Heart left ventricle (tissue), 16 donors: ENCODE measurements around the gene SLC17A8. TPM values are rescaled to one million over a fixed set of nuclear protein-coding genes. Genes with fewer than 3 reads are reported as not detected.
"Not testable (repeated sequence)": the region's sequence is repeated elsewhere in the genome, so short reads cannot be mapped to it uniquely, and the experiment has no call there.

Experiments used
- ATAC-seq, 4 donors: fragments of 200-7000 bp; cut with Tn5 transposase; one replicate each; pipeline ENCODE4 v1.9.1; 2020 to 2022; ENCODE audit warnings: moderate library complexity in 4 of 4, mild to moderate bottlenecking in 3 of 4, moderate number of reproducible peaks in 1 of 4
- DNase-seq, 5 donors: peaks; one replicate each; pipeline ENCODE4 v3.0.0-alpha.2; 2020
- H3K27ac ChIP-seq, 12 donors: fragments of 200-600 bp; sonication (generic) in 4 of 12; one replicate each; pipeline versions ENCODE4 v1.5.0 to v1.8.0; 2016 to 2022; ENCODE audit warnings: mild to moderate bottlenecking in 2 of 12
- H3K27me3 ChIP-seq, 9 donors: fragments of 200-600 bp; sonication (generic) in 2 of 9; one replicate each; pipeline versions ENCODE4 v1.5.1 to v1.8.0; 2016 to 2022; ENCODE audit warnings: mild to moderate bottlenecking in 3 of 9
- H3K36me3 ChIP-seq, 9 donors: fragments of 200-600 bp; sonication (generic) in 2 of 9; one replicate each; pipeline versions ENCODE4 v1.5.0 to v1.8.0; 2018 to 2022; ENCODE audit warnings: mild to moderate bottlenecking in 2 of 9
- H3K4me1 ChIP-seq, 12 donors: fragments of 200-600 bp; sonication (generic) in 4 of 12; one replicate each; pipeline versions ENCODE4 v1.5.0 to v1.8.0; 2016 to 2022; ENCODE audit warnings: mild to moderate bottlenecking in 3 of 12
- H3K4me3 ChIP-seq, 12 donors: fragments of 200-600 bp; sonication (generic) in 4 of 12; one replicate each; pipeline versions ENCODE4 v1.5.0 to v1.8.0; 2017 to 2022; ENCODE audit warnings: mild to moderate bottlenecking in 9 of 12, moderate library complexity in 4 of 12
- H3K9me3 ChIP-seq, 12 donors: fragments of 200-600 bp; sonication (generic) in 4 of 12; one replicate each; pipeline versions ENCODE4 v1.5.0 to v1.8.0; 2016 to 2022; ENCODE audit warnings: mild to moderate bottlenecking in 1 of 12
- POLR2A ChIP-seq, 2 donors: fragments of 450-650 bp; IDR thresholded peaks; one replicate each; pipeline ENCODE4 v1.6.1; 2017; ENCODE audit warnings: antibody characterized with exemption in 2 of 2, mild to moderate bottlenecking in 2 of 2, moderate library complexity in 2 of 2
- WGBS, 4 donors: extraction: QIAGEN DNeasy Blood & Tissue Kit in 2 of 4; methylation state at CpG; one replicate each; pipeline versions ENCODE4 v1.1.5 to v1.1.7; 2013 to 2018; 5-methylcytosine and 5-hydroxymethylcytosine counted together
- intact Hi-C, 10 donors: fragments of 100-400 bp; cut with DNase I; formaldehyde crosslinking; loops; one replicate each; pipeline versions ENCODE4 v1.11.1 to v1.14.2; 2022
- long read RNA-seq, 3 donors: library from polyadenylated mRNA; unstranded; transcript quantifications; one replicate each; pipeline ENCODE4 v2.0.0, GENCODE V29; 2020 to 2021
- polyA plus RNA-seq, 2 donors: library from polyadenylated mRNA; stranded (reverse); fragments of 200-250 nt; gene quantifications; one replicate each; pipeline ENCODE4 v1.2.3, GENCODE V29; 2013
- total RNA-seq, 9 donors: library from RNA; depleted of rRNA in 2 of 9; stranded (reverse); fragments of >200 nt in 2 of 9; fragmentation: NEBNext Ultra II Directional in 3 of 9; extraction: Animal tissue kit (Norgen Biotek cat#: 25700) in 3 of 9; gene quantifications; one replicate each; pipeline versions ENCODE4 v1.1.0 to v1.2.4, GENCODE V29; 2016 to 2023
- TF ChIP-seq, protein P1 (sequence below), 12 donors: fragments of 200-600 bp; sonication (generic) in 4 of 12; IDR thresholded peaks; one replicate each; pipeline versions ENCODE4 v1.5.0 to v1.8.0; 2018 to 2022; ENCODE audit warnings: antibody characterized with exemption in 12 of 12, mild to moderate bottlenecking in 5 of 12
- donor health status: ischemic (EF 13 %, LVEDD 7.1; RV severe dilation, severe dysfunction).
- donor health status: healthy with polysubstance abuse.
- donor health status: DM: no; HTN: yes; CAD: no.
- donor health status: DM: no; HTN: no; CAD: no.
- donor health status: ischemic (EF 25% LVEDD 6.9; RV normal size, moderate dysfunction).
- donor health status: ischemic (EF 25% LVEDD 5.7; RV mildly dilated, moderate dysfunction).
- donor health status: healthy.
- donor health status: DM: yes; HTN: yes; CAD: no.
- donor health status: ischemic (EF 35%, LVEDD 5.7; RV mildly dilated, moderate dysfunction).
- donor health status: nonischemic (EF 11% LVEDD 7.7; RV severe dilation, severe dysfunction).
- donor health status: DM: yes; HTN: yes; CAD: no.
- donor health status: PGD.
- donor health status: ischemic (EF 29% LVEDD 5.4; RV normal size, mild dysfunction).
- donor health status: nonischemic (EF 23%, LVEDD 6.1; RV moderate dilation, normal function).

The SLC17A8 gene
- total RNA-seq (under 1 TPM in 1 of 9 donors, not detected in 8; 0.15 TPM), polyA plus RNA-seq (not detected)
- long read RNA-seq, donor 1 = 0 reads
- long read RNA-seq, donor 2 = 0 reads
- long read RNA-seq, donor 3 = 0 reads

- no peaks in the 10 kb centered on the region for H3K36me3 ChIP-seq
- H3K4me1 ChIP-seq = peaks cover 0 to 10% (median 2%) of the 10 kb centered on the region in 12 donors
- no peak within 1 kb of the TSS for H3K27ac ChIP-seq
- DNase-seq (no peak), ATAC-seq (no peak)
- no peak within 1 kb of the TSS for H3K4me3 ChIP-seq
- intact Hi-C loops = loop anchor here in 1 of 10 donors (10.0 kb wide), 1 partner anchor 388 kb away; no protein-coding TSS in a partner anchor
- H3K27me3 ChIP-seq = peaks cover 0 to 20% (median 5%) of the 10 kb centered on the region in 9 donors
- 16 to 39% (median 27%) methylated on average over 9 to 13 of the region's 13 CpGs for whole genome bisulfite sequencing, 4 donors
- TF ChIP-seq, protein P1, sequence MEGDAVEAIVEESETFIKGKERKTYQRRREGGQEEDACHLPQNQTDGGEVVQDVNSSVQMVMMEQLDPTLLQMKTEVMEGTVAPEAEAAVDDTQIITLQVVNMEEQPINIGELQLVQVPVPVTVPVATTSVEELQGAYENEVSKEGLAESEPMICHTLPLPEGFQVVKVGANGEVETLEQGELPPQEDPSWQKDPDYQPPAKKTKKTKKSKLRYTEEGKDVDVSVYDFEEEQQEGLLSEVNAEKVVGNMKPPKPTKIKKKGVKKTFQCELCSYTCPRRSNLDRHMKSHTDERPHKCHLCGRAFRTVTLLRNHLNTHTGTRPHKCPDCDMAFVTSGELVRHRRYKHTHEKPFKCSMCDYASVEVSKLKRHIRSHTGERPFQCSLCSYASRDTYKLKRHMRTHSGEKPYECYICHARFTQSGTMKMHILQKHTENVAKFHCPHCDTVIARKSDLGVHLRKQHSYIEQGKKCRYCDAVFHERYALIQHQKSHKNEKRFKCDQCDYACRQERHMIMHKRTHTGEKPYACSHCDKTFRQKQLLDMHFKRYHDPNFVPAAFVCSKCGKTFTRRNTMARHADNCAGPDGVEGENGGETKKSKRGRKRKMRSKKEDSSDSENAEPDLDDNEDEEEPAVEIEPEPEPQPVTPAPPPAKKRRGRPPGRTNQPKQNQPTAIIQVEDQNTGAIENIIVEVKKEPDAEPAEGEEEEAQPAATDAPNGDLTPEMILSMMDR (IDR thresholded peaks at IDR 0.05) = no peak
- no peak for TF ChIP-seq POLR2A (IDR thresholded peaks at IDR 0.05)
- H3K9me3 ChIP-seq = peaks cover 0 to 2% (median 0%) of the 10 kb centered on the region in 12 donors
These were observed at the start of gene SLC17A8 for GRCh38 chr12:100356644-100357223. SLC17A8 (plus strand) TSS chr12:100357074; CDS start chr12:100357392, 318 bp downstream.

DNA sequence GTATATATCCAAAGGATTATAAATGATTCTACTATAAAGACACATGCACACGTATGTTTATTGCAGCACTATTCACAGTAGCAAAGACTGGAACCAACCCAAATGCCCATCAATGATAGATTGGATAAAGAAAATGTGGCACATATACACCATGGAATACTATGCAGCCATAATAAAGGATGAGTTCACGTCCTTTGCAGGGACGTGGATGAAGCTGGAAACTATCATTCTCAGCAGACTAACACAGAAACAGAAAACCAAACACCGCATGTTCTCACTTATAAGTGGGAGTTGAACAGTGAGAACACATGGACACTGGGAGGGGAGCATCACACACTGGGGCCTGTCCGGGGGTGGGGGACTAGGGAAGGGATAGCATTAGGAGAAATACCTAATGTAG, 48.7 kb upstream of the SLC17A8 start:
- H3K4me3 ChIP-seq, H3K27me3 ChIP-seq, H3K4me1 ChIP-seq, intact Hi-C loops, ATAC-seq, DNase-seq, H3K27ac ChIP-seq: not testable (repeated sequence)
- Histone ChIP-seq H3K36me3 (peaks cover 0 to 48% (median 36%) of the 10 kb centered on the region in 9 donors), H3K9me3 (peaks cover 0 to 11% (median 0%) of the 10 kb centered on the region in 12 donors)
- WGBS, 4 donors = 95 to 98% (median 96%) methylated on average over 5 of the region's 5 CpGs

DNA sequence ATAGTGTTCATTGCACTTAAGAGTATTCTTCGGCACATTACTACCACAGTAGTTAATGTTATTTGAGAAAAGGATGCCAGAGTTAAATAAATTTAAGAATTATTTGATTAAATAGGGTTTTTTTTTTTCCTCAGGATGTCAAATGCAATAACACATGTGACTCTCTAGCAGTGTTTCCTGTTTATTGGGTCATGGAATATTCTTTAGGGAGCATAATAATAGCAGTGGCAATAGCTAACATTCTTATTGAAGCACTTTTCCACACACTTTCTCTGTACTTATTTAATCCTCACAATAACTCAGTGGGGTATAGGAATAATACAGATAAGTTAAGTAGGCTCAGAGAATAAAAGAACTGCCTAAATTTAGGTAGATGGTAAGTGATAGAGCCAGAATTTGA, 45.6 kb upstream of the SLC17A8 start:
- no peaks in the 10 kb centered on the region for H3K27me3 ChIP-seq
- H3K27ac ChIP-seq = peak overlapping the region in 4 of 12 donors; percentile 7 to 33 (median 22)
- ATAC-seq (no peak), DNase-seq (no peak)
- WGBS, 4 donors = 55 to 75% (median 61%) methylated on average over 1 of the region's 1 CpG
- H3K9me3 ChIP-seq = peaks cover 0 to 6% (median 0%) of the 10 kb centered on the region in 12 donors
- H3K4me1 ChIP-seq = peaks cover 0 to 8% (median 0%) of the 10 kb centered on the region in 12 donors
- intact Hi-C loops = loop anchor here in 1 of 10 donors (5.0 kb wide), 1 partner anchor 44 kb away; the partner anchor contains the start of genes DEPDC4 and SCYL2
- no peak for TF ChIP-seq POLR2A (IDR thresholded peaks at IDR 0.05)
- TF ChIP-seq, protein P1 (IDR thresholded peaks at IDR 0.05) = no peak
- H3K4me3 ChIP-seq = no peak overlapping the region
- peaks cover 0 to 58% (median 46%) of the 10 kb centered on the region in 9 donors for H3K36me3 ChIP-seq

- DNase-seq (no peak), ATAC-seq (no peak)
- 96 to 97% (median 96%) methylated on average over 2 of the region's 2 CpGs for WGBS, 4 donors
- Histone ChIP-seq H3K4me3 (no peak overlapping the region), H3K36me3 (peaks cover 0 to 87% (median 75%) of the 10 kb centered on the region in 9 donors), H3K27ac (no peak overlapping the region), H3K9me3 (no peaks in the 10 kb centered on the region), H3K27me3 (no peaks in the 10 kb centered on the region), H3K4me1 (no peaks in the 10 kb centered on the region)
- intact Hi-C loops = no loop called here
- TF ChIP-seq, protein P1 (IDR thresholded peaks at IDR 0.05) = no peak
- no peak for TF ChIP-seq POLR2A (IDR thresholded peaks at IDR 0.05)
These were observed 39.5 kb upstream of the SLC17A8 start for GRCh38 chr12:100317371-100317770.
